Liver (tissue), 9 donors: ENCODE data around the gene PTGER2. TPM values are rescaled to one million over a fixed set of nuclear protein-coding genes. Genes with fewer than 3 reads are reported as not detected.

ENCODE experiments used
- DNase-seq: peaks from one replicate; pipeline ENCODE4 v3.0.0-alpha.2; 2017; ENCODE audit warnings: low spot score
- H3K27ac ChIP-seq, 2 donors: one replicate each; pipeline ENCODE4 v1.7.0; 2013; ENCODE audit warnings: inconsistent platforms in 2 of 2, low read length in 2 of 2, control low read depth in 1 of 2, low read depth in 1 of 2, mild to moderate bottlenecking in 1 of 2
- H3K27me3 ChIP-seq, 4 donors: one replicate each; pipeline versions ENCODE4 v1.6.1 to v1.7.0; 2013; ENCODE audit warnings: low read length in 3 of 4, inconsistent platforms in 1 of 4, mild to moderate bottlenecking in 1 of 4, moderate library complexity in 1 of 4; ENCODE audit not compliant: control insufficient read depth in 4 of 4, insufficient read depth in 4 of 4
- H3K36me3 ChIP-seq, 4 donors: one replicate each; pipeline versions ENCODE4 v1.6.1 to v1.7.0; 2013; ENCODE audit warnings: low read length in 3 of 4, mild to moderate bottlenecking in 3 of 4, low read depth in 1 of 4, moderate library complexity in 1 of 4; ENCODE audit not compliant: control insufficient read depth in 4 of 4, insufficient read depth in 3 of 4
- H3K4me1 ChIP-seq, 4 donors: one replicate each; pipeline versions ENCODE4 v1.6.1 to v1.7.0; 2013; ENCODE audit warnings: low read length in 3 of 4, mild to moderate bottlenecking in 3 of 4, moderate library complexity in 1 of 4; ENCODE audit not compliant: control insufficient read depth in 4 of 4, insufficient read depth in 4 of 4
- H3K4me3 ChIP-seq, 3 donors: one replicate each; pipeline versions ENCODE4 v1.6.1 to v1.7.0; 2013; ENCODE audit warnings: low read length in 3 of 3, control low read depth in 1 of 3, low read depth in 1 of 3, mild to moderate bottlenecking in 1 of 3
- H3K9ac ChIP-seq, 2 donors: one replicate each; pipeline ENCODE4 v1.7.0; 2013; ENCODE audit warnings: low read length in 2 of 2, mild to moderate bottlenecking in 2 of 2, moderate library complexity in 2 of 2, control low read depth in 1 of 2, low read depth in 1 of 2
- H3K9me3 ChIP-seq, 4 donors: one replicate each; pipeline versions ENCODE4 v1.6.1 to v1.7.0; 2013; ENCODE audit warnings: low read length in 3 of 4; ENCODE audit not compliant: control insufficient read depth in 4 of 4
- EGR1 ChIP-seq, 2 donors: IDR thresholded peaks; 2 replicates each; pipeline ENCODE4 v1.6.1; 2016 to 2018; ENCODE audit warnings: antibody characterized with exemption in 2 of 2, low read depth in 2 of 2
- HNF4G ChIP-seq: IDR thresholded peaks from 2 replicates; pipeline ENCODE4 v1.6.1; 2016; ENCODE audit warnings: antibody characterized with exemption
- JUND ChIP-seq, 2 donors: IDR thresholded peaks; 2 replicates each; pipeline ENCODE4 v1.6.1; 2016; ENCODE audit warnings: antibody characterized with exemption in 2 of 2
- SP1 ChIP-seq: IDR thresholded peaks from 2 replicates; pipeline ENCODE4 v1.6.1; 2018; ENCODE audit warnings: antibody characterized with exemption, mild to moderate bottlenecking
- TAF1 ChIP-seq: conservative IDR thresholded peaks from 2 replicates; pipeline ENCODE4 v1.6.1; 2016; ENCODE audit warnings: antibody characterized with exemption, mild to moderate bottlenecking
- YY1 ChIP-seq: IDR thresholded peaks from 2 replicates; pipeline ENCODE4 v1.6.1; 2016; ENCODE audit warnings: antibody characterized with exemption, mild to moderate bottlenecking
- WGBS: extraction: QIAGEN DNeasy Blood & Tissue Kit; methylation state at CpG from one replicate; pipeline ENCODE4 v1.1.7; 2013; 5-methylcytosine and 5-hydroxymethylcytosine counted together
- polyA plus RNA-seq, 2 donors: library from polyadenylated mRNA; stranded (reverse) in 1 of 2; unstranded in 1 of 2; fragments of 200-250 nt in 1 of 2; fragments of >200 nt in 1 of 2; fragmentation: Nextera tagmentation in 1 of 2; extraction: Ambion mirVana in 1 of 2; gene quantifications; one replicate each; pipeline versions ENCODE4 v1.2.1 to v1.2.3, GENCODE V29; 2013 to 2015
- total RNA-seq, 2 donors: library from RNA; depleted of rRNA; stranded (reverse); fragments of >200 nt; gene quantifications; one replicate each; pipeline ENCODE4 v1.2.3, GENCODE V29; 2014
- TF ChIP-seq, protein P1 (sequence below): IDR thresholded peaks from 2 replicates; pipeline ENCODE4 v1.6.1; 2016; ENCODE audit warnings: antibody characterized with exemption
- TF ChIP-seq, protein P2 (sequence below): fragments of 150-350 bp; IDR thresholded peaks from 2 replicates; pipeline ENCODE4 v1.5.1; 2017; ENCODE audit warnings: improper control_type of control experiment, low read depth, low read length; ENCODE audit not compliant: missing input control
- TF ChIP-seq, protein P3 (sequence below): IDR thresholded peaks from 2 replicates; pipeline ENCODE4 v1.6.1; 2016; ENCODE audit warnings: antibody characterized with exemption
- TF ChIP-seq, protein P4 (sequence below): IDR thresholded peaks from 2 replicates; pipeline ENCODE4 v1.6.1; 2016; ENCODE audit warnings: antibody characterized with exemption
- donor health status: healthy.
- donor health status: healthy.
- donor health status: healthy.
- donor health status: healthy.
- donor health status: healthy.

PTGER2 gene
- total and polyA plus RNA-seq, 4 donors: 0.36 to 1.9 (median 0.81) TPM

DNA sequence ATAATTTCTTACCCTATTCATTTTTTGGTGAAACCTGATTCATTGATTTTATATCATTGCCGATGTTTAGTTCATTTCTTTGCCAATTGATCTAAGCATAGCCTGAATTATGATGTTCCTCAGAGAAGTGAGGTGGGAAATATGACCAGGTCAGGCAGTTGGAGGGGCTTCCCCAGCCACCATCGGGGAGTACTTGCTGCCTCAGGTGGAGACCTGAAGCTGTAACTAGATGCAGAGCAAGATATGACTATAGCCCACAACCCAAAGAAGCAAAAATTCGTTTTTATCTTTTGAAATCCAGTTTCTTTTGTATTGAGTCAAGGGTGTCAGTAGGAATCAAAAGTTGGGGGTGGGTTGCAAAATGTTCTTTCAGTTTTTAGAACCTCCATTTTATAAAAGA is 38.7 kb upstream of the PTGER2 start:
- Histone ChIP-seq H3K9me3 (no peaks in the 10 kb centered on the region), H3K27me3 (no peaks in the 10 kb centered on the region), H3K4me3 (no peak overlapping the region), H3K27ac (no peak overlapping the region), H3K4me1 (no peaks in the 10 kb centered on the region), H3K9ac (no peak overlapping the region), H3K36me3 (no peaks in the 10 kb centered on the region)
- 52% methylated on average over 3 of the region's 3 CpGs for WGBS
- no peak for DNase-seq
- TF ChIP-seq, protein P1, sequence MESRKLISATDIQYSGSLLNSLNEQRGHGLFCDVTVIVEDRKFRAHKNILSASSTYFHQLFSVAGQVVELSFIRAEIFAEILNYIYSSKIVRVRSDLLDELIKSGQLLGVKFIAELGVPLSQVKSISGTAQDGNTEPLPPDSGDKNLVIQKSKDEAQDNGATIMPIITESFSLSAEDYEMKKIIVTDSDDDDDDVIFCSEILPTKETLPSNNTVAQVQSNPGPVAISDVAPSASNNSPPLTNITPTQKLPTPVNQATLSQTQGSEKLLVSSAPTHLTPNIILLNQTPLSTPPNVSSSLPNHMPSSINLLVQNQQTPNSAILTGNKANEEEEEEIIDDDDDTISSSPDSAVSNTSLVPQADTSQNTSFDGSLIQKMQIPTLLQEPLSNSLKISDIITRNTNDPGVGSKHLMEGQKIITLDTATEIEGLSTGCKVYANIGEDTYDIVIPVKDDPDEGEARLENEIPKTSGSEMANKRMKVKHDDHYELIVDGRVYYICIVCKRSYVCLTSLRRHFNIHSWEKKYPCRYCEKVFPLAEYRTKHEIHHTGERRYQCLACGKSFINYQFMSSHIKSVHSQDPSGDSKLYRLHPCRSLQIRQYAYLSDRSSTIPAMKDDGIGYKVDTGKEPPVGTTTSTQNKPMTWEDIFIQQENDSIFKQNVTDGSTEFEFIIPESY: no peak
- no peak for TF ChIP-seq SP1
- TF ChIP-seq, protein P2, sequence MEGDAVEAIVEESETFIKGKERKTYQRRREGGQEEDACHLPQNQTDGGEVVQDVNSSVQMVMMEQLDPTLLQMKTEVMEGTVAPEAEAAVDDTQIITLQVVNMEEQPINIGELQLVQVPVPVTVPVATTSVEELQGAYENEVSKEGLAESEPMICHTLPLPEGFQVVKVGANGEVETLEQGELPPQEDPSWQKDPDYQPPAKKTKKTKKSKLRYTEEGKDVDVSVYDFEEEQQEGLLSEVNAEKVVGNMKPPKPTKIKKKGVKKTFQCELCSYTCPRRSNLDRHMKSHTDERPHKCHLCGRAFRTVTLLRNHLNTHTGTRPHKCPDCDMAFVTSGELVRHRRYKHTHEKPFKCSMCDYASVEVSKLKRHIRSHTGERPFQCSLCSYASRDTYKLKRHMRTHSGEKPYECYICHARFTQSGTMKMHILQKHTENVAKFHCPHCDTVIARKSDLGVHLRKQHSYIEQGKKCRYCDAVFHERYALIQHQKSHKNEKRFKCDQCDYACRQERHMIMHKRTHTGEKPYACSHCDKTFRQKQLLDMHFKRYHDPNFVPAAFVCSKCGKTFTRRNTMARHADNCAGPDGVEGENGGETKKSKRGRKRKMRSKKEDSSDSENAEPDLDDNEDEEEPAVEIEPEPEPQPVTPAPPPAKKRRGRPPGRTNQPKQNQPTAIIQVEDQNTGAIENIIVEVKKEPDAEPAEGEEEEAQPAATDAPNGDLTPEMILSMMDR: no peak

DNA sequence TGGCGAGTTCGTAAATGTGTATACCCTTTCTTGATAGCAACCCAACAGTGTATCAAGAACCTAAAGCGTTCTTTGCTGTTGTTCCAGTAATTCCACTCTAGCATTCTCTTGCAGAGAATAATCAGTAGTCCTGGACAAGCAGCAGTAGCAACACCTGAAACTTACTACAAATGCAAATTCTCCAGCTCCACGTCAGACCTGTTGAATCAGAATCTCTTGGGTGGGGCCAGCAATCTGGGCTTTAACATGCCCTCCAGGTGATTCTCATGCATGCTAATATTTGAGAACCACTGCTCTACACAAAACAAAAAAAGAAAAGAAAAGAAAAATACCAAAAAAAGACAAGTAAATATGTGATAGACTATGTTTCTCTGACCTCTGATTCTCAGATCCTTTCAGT is 36.6 kb upstream of the PTGER2 start:
- TF ChIP-seq HNF4G: no peak
- TF ChIP-seq, protein P3, sequence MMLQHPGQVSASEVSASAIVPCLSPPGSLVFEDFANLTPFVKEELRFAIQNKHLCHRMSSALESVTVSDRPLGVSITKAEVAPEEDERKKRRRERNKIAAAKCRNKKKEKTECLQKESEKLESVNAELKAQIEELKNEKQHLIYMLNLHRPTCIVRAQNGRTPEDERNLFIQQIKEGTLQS: no peak
- Histone ChIP-seq H3K4me1 (no peaks in the 10 kb centered on the region), H3K4me3 (no peak overlapping the region), H3K27ac (no peak overlapping the region), H3K9ac (no peak overlapping the region), H3K36me3 (no peaks in the 10 kb centered on the region), H3K27me3 (peaks cover 0 to 6% (median 0%) of the 10 kb centered on the region in 4 donors), H3K9me3 (no peaks in the 10 kb centered on the region)
- 78% methylated on average over 4 of the region's 4 CpGs for WGBS
- no peak for DNase-seq

DNA sequence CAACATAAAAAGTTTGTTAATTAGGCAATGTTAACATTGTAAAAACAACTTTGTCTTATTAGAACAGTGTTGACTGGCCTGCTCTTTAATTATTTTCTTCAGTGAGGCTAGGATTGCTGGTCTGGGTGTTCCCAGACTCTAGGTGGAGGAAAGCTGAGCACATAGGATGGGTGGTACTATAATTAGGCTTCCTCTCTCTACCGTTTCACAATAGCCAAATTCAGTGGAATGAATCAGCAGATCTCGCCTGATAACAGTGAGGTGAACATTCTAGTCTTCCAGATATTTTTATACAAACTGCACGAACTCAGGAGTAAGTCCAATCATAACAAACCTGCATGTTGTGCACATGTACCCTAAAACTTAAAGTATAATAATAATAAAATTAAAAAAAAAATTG is 34.7 kb upstream of the PTGER2 start:
- H3K4me3 ChIP-seq: no peak overlapping the region
- DNase-seq: no peak
- no peak overlapping the region for H3K27ac ChIP-seq
- H3K36me3 ChIP-seq: no peaks in the 10 kb centered on the region
- H3K4me1 ChIP-seq: no peaks in the 10 kb centered on the region
- TF ChIP-seq, protein P2: no peak
- TF ChIP-seq YY1: no peak
- TF ChIP-seq, protein P4, sequence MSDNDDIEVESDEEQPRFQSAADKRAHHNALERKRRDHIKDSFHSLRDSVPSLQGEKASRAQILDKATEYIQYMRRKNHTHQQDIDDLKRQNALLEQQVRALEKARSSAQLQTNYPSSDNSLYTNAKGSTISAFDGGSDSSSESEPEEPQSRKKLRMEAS: no peak
- no peak for TF ChIP-seq EGR1 (IDR thresholded peaks at IDR 0.05; ENCODE audit: low read depth in 2 of 2)
- no peak for TF ChIP-seq TAF1
- no peak for TF ChIP-seq JUND (IDR thresholded peaks at IDR 0.05)
- WGBS: 40% methylated on average over 3 of the region's 3 CpGs
- H3K27me3 ChIP-seq: peaks cover 0 to 6% (median 0%) of the 10 kb centered on the region in 4 donors
- no peak overlapping the region for H3K9ac ChIP-seq
- H3K9me3 ChIP-seq: no peaks in the 10 kb centered on the region
